Spinal cord (tissue), 10 donors: Measurements from ENCODE around the gene SLC6A7. TPM values are rescaled to one million over a fixed set of nuclear protein-coding genes. Genes with fewer than 3 reads are reported as not detected.

Experiments used
- DNase-seq, 6 donors: peaks; one replicate each; pipeline versions ENCODE4 v3.0.0 to v3.0.0-alpha.2; 2013 to 2015; ENCODE audit warnings: low spot score in 6 of 6, low read depth in 4 of 6
- H3K27ac ChIP-seq: one replicate; pipeline ENCODE4 v1.5.1; 2013; ENCODE audit warnings: low read depth, low read length, control low read depth
- H3K27me3 ChIP-seq: one replicate; pipeline ENCODE4 v1.6.1; 2013; ENCODE audit warnings: low read length; ENCODE audit not compliant: control insufficient read depth, insufficient read depth
- H3K36me3 ChIP-seq: one replicate; pipeline ENCODE4 v1.6.1; 2013; ENCODE audit warnings: low read length; ENCODE audit not compliant: control insufficient read depth, insufficient read depth
- H3K4me1 ChIP-seq: one replicate; pipeline ENCODE4 v1.6.1; 2013; ENCODE audit warnings: low read length; ENCODE audit not compliant: control insufficient read depth, insufficient read depth
- H3K4me3 ChIP-seq: one replicate; pipeline ENCODE4 v1.5.1; 2013; ENCODE audit warnings: low read depth, low read length, control low read depth
- H3K9me3 ChIP-seq: one replicate; pipeline ENCODE4 v1.6.1; 2013; ENCODE audit warnings: low read length; ENCODE audit not compliant: control insufficient read depth, insufficient read depth
- WGBS: methylation state at CpG from one replicate; pipeline ENCODE4 v1.1.5; 2013; ENCODE audit warnings: missing lambda C conversion rate; ENCODE audit not compliant: insufficient coverage; 5-methylcytosine and 5-hydroxymethylcytosine counted together
- polyA plus RNA-seq, 2 donors: library from polyadenylated mRNA; unstranded; fragments of 120-200 nt; gene quantifications; one replicate each; pipeline ENCODE4 v1.2.1, GENCODE V29; 2013; ENCODE audit not compliant: insufficient read length in 2 of 2
- total RNA-seq, 2 donors: library from RNA; depleted of rRNA in 1 of 2; stranded (reverse); fragments of 120-200 nt in 1 of 2; fragments of >200 nt in 1 of 2; gene quantifications; one replicate each; pipeline versions ENCODE4 v1.2.3 to v1.2.4, GENCODE V29; 2013 to 2014
- donor health status: healthy.

Gene SLC6A7
- total and polyA plus RNA-seq, 4 donors = 4.4 to 33.1 (median 17.2) TPM

- peaks cover 26% of the 10 kb centered on the region for H3K27me3 ChIP-seq
- WGBS = no CpG with 5 or more reads among the region's 1 CpG
- no peaks in the 10 kb centered on the region for H3K9me3 ChIP-seq
- DNase-seq = no peak
- no peak overlapping the region for H3K27ac ChIP-seq
- H3K36me3 ChIP-seq = no peaks in the 10 kb centered on the region
- H3K4me1 ChIP-seq = peaks cover 26% of the 10 kb centered on the region
- H3K4me3 ChIP-seq = no peak overlapping the region
These were observed 17.7 kb upstream of the SLC6A7 start for GRCh38 chr5:150172145-150172544.

- 69% methylated on average over 2 of the region's 4 CpGs for WGBS
- peak in 1 of 6 donors; percentile 64 for DNase-seq
- Histone ChIP-seq H3K4me3 (no peak overlapping the region), H3K4me1 (peaks cover 22% of the 10 kb centered on the region), H3K27ac (no peak overlapping the region), H3K27me3 (peaks cover 22% of the 10 kb centered on the region), H3K36me3 (no peaks in the 10 kb centered on the region), H3K9me3 (no peaks in the 10 kb centered on the region)
These were observed 17.3 kb upstream of the SLC6A7 start for GRCh38 chr5:150172556-150172955.

DNA sequence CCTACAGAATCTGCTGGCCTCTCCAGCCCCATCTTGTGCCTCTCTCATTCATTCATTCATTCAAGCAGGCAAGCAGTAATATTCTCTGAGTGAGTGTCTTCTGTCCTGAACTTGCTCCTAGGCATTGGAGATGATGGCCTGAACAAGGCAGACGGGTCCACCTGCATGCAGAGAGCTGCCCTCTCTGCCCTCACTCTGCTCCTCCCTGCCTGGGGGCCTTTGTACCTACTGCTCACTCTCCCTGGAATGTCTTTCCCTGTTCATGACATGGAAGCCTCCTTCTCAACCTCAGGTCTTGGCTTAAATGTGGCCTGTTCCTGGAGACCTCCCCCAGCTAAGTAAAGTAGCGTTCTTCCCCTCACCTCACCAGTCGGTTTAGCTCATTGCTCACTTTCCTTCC, 16.7 kb upstream of the SLC6A7 start:
- Histone ChIP-seq H3K4me1 (peaks cover 16% of the 10 kb centered on the region), H3K4me3 (no peak overlapping the region), H3K36me3 (no peaks in the 10 kb centered on the region), H3K27me3 (peaks cover 15% of the 10 kb centered on the region), H3K9me3 (no peaks in the 10 kb centered on the region), H3K27ac (no peak overlapping the region)
- no peak for DNase-seq
- 89% methylated on average over 1 of the region's 3 CpGs for WGBS

DNA sequence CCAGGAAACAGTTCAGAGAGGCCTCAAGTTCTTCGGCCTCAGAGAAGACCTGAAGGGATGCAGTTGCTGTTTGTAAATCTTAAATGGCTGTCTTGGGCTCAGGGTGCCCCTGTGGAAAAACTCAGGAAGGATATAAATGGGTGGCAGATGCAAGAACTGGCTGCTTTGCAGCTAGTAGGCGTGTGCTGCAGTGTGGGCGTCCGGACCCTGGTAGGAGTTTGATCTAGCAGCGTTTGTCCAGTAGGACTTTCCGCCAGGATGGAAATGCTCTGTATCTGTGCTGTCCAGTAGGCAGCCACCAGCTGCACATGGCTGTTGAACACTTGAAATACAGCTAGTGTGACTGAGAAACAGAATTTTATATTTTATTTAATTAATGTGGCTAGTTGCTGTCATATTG, 15.6 kb upstream of the SLC6A7 start:
- H3K27me3 ChIP-seq = peaks cover 14% of the 10 kb centered on the region
- no peak for DNase-seq
- WGBS = 94% methylated on average over 6 of the region's 6 CpGs

DNA sequence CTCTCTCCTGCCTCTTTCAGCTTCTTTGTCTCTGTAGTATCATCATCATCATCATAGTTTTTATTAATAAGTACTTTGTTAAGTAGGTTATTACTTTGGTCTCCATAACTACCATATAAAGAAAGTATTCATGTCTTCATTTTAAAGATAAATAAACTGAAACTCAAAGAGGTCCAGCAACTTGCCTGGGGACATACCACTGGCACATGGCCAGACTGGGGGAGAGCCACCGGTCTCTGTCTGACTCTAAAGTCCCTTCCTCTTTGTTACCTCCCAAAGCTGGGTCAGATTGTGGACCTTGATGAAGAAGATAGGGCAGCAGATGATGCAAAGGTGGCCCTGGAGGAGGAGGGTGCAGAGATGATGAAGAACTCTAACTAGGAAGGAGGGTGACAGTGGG, 14.8 kb upstream of the SLC6A7 start:
- no CpG with 5 or more reads among the region's 1 CpG for WGBS
- Histone ChIP-seq H3K9me3 (no peaks in the 10 kb centered on the region), H3K27ac (no peak overlapping the region), H3K36me3 (no peaks in the 10 kb centered on the region), H3K27me3 (peaks cover 7% of the 10 kb centered on the region), H3K4me3 (no peak overlapping the region), H3K4me1 (peaks cover 24% of the 10 kb centered on the region)
- no peak for DNase-seq

More for the DNA sequence above, 15.6 kb upstream of the SLC6A7 start:
- no peak overlapping the region for H3K4me3 ChIP-seq
- no peaks in the 10 kb centered on the region for H3K9me3 ChIP-seq
- no peaks in the 10 kb centered on the region for H3K36me3 ChIP-seq
- H3K4me1 ChIP-seq = peaks cover 16% of the 10 kb centered on the region
- H3K27ac ChIP-seq = no peak overlapping the region

- H3K27ac ChIP-seq = no peak overlapping the region
- no peaks in the 10 kb centered on the region for H3K36me3 ChIP-seq
- peaks cover 3% of the 10 kb centered on the region for H3K27me3 ChIP-seq
- 61% methylated on average over 4 of the region's 5 CpGs for WGBS
- H3K9me3 ChIP-seq = no peaks in the 10 kb centered on the region
- peaks cover 29% of the 10 kb centered on the region for H3K4me1 ChIP-seq
- no peak for DNase-seq
- H3K4me3 ChIP-seq = no peak overlapping the region
These were observed 14.3 kb upstream of the SLC6A7 start for GRCh38 chr5:150175536-150175935.

DNA sequence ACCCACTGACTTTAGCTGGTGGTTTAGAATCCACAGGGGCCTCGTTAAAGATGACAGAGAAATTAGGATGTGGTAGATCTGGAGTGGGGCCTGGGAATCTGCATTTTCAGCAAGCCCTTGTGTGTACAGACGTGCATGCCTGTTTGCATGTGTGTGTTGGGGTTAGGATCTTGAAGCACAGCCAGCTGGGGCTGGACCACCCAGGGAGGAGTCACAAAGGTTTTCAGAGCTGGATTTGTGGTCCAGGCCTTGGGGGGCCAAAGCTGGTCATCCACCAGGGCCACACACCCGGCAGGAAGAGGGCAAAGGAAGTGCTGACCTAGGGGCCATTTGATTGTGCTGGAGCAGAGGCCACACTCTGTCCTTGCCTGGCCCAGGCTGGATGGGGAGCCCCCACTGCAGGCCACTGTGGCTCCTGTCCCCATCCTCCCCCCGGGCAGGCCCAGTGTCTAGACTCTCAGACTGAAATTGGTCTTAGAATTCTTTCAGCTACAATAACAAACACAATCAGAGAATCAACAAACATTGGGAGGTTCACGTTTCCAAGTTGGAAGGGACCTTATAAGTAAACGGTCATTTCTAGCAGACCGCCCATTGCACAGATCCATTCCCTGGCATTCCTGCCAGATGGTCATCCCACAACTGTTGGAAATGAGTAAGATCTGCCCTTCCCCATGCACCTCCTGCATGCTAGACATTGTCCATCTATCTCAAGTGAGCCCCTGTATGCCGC, 13.0 kb upstream of the SLC6A7 start:
- WGBS = 81% methylated on average over 8 of the region's 8 CpGs
- DNase-seq = no peak

GRCh38 chr5:150177721-150178120, 12.1 kb upstream of the SLC6A7 start:
- Histone ChIP-seq H3K27ac (no peak overlapping the region), H3K27me3 (no peaks in the 10 kb centered on the region), H3K4me3 (no peak overlapping the region), H3K9me3 (no peaks in the 10 kb centered on the region), H3K36me3 (no peaks in the 10 kb centered on the region), H3K4me1 (peaks cover 33% of the 10 kb centered on the region)
- DNase-seq = no peak
- 93% methylated on average over 3 of the region's 4 CpGs for WGBS

More for the DNA sequence above, 13.0 kb upstream of the SLC6A7 start:
- Histone ChIP-seq H3K27ac (no peak overlapping the region), H3K4me3 (no peak overlapping the region), H3K27me3 (no peaks in the 10 kb centered on the region), H3K9me3 (no peaks in the 10 kb centered on the region), H3K4me1 (peaks cover 36% of the 10 kb centered on the region), H3K36me3 (no peaks in the 10 kb centered on the region)

- Histone ChIP-seq H3K36me3 (no peaks in the 10 kb centered on the region), H3K27ac (no peak overlapping the region), H3K4me1 (peaks cover 33% of the 10 kb centered on the region), H3K9me3 (no peaks in the 10 kb centered on the region), H3K27me3 (no peaks in the 10 kb centered on the region), H3K4me3 (no peak overlapping the region)
- no peak for DNase-seq
- WGBS = 52% methylated on average over 3 of the region's 4 CpGs
These were observed 11.6 kb upstream of the SLC6A7 start for GRCh38 chr5:150178262-150178661.

GRCh38 chr5:150179019-150179620, 10.7 kb upstream of the SLC6A7 start:
- H3K4me3 ChIP-seq = no peak overlapping the region
- H3K9me3 ChIP-seq = no peaks in the 10 kb centered on the region
- 87% methylated on average over 5 of the region's 7 CpGs for WGBS
- H3K36me3 ChIP-seq = no peaks in the 10 kb centered on the region
- H3K27ac ChIP-seq = no peak overlapping the region
- peak in 1 of 6 donors; percentile 59 for DNase-seq
- H3K27me3 ChIP-seq = no peaks in the 10 kb centered on the region
- H3K4me1 ChIP-seq = peaks cover 28% of the 10 kb centered on the region
